PC-9 (cell line): Measurements from ENCODE around the gene NAPSA.
"Not testable (repeated sequence)": the region's sequence is repeated elsewhere in the genome, so short reads cannot be mapped to it uniquely, and the experiment has no call there.

Experiments
- EZH2 ChIP-seq: fragments of 200-600 bp; sonication (generic); IDR thresholded peaks from 2 replicates; pipeline ENCODE4 v1.8.0; 2017; ENCODE audit warnings: antibody characterized with exemption, low read depth
- TF ChIP-seq, protein P1 (sequence below): fragments of 200-600 bp; sonication (generic); conservative IDR thresholded peaks from 2 replicates; pipeline ENCODE4 v1.6.1; 2017; ENCODE audit warnings: mixed run types, antibody characterized with exemption, mild to moderate bottlenecking, moderate library complexity

DNA sequence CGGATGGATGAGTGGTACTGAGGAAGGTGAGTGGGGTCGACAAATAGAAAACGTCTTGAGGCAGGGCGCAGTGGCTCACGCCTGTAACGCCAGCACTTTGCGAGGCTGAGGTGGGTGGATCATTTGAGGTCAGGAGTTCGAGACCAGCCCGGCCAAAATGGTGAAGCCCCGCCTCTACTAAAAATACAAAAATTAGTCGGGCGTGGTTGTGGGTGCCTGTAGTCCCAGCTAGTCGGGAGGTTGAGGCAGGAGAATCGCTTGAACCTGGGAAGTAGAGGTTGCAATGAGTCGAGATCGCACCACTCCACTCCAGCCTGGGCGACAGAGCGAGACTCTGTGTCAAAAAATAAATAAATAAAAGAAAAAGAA, 35.5 kb downstream of the NAPSA start:
- not testable (repeated sequence) for TF ChIP-seq EZH2
- TF ChIP-seq, protein P1, sequence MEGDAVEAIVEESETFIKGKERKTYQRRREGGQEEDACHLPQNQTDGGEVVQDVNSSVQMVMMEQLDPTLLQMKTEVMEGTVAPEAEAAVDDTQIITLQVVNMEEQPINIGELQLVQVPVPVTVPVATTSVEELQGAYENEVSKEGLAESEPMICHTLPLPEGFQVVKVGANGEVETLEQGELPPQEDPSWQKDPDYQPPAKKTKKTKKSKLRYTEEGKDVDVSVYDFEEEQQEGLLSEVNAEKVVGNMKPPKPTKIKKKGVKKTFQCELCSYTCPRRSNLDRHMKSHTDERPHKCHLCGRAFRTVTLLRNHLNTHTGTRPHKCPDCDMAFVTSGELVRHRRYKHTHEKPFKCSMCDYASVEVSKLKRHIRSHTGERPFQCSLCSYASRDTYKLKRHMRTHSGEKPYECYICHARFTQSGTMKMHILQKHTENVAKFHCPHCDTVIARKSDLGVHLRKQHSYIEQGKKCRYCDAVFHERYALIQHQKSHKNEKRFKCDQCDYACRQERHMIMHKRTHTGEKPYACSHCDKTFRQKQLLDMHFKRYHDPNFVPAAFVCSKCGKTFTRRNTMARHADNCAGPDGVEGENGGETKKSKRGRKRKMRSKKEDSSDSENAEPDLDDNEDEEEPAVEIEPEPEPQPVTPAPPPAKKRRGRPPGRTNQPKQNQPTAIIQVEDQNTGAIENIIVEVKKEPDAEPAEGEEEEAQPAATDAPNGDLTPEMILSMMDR = not testable (repeated sequence)
